AG09309 (cell line): ENCODE measurements around the gene LTK.

Experiments
- DNase-seq: peaks from one replicate; pipeline ENCODE4 v3.0.0-alpha.2; 2010; ENCODE audit warnings: low read depth
- H3K4me3 ChIP-seq: 2 replicates; pipeline ENCODE4 v1.5.1; 2011; ENCODE audit warnings: mild to moderate bottlenecking, low read depth, low read length, moderate library complexity; ENCODE audit not compliant: control insufficient read depth
- CTCF ChIP-seq: IDR thresholded peaks from 2 replicates; pipeline ENCODE4 v1.5.1; 2011; ENCODE audit warnings: mild to moderate bottlenecking, low read depth, low read length, inconsistent platforms; ENCODE audit not compliant: insufficient read depth, control insufficient read depth; ENCODE audit errors: missing control alignments

LTK gene

GRCh38 chr15:41513506-41514227, at the start of gene LTK:
TSS of gene LTK (minus strand) at chr15:41513827. CDS start at chr15:41513709, 118 bp downstream.
- DNase-seq: no peak
- peak within 1 kb of the TSS; percentile 15 for H3K4me3 ChIP-seq
- TF ChIP-seq CTCF: no peak

GRCh38 chr15:41562784-41563198, 49.2 kb upstream of the LTK start:
- DNase-seq: no peak
- no peak overlapping the region for H3K4me3 ChIP-seq
- no peak for TF ChIP-seq CTCF

- H3K4me3 ChIP-seq: no peak overlapping the region
- DNase-seq: no peak
- no peak for TF ChIP-seq CTCF
Observed at GRCh38 chr15:41562244-41562643, 48.6 kb upstream of the LTK start.

- H3K4me3 ChIP-seq: no peak overlapping the region
- no peak for TF ChIP-seq CTCF
- no peak for DNase-seq
Observed at GRCh38 chr15:41561777-41562145, 48.1 kb upstream of the LTK start.

- no peak for DNase-seq
- H3K4me3 ChIP-seq: no peak overlapping the region
- TF ChIP-seq CTCF: no peak
Observed at GRCh38 chr15:41561104-41561776, 47.6 kb upstream of the LTK start.

- no peak for DNase-seq
- no peak overlapping the region for H3K4me3 ChIP-seq
- TF ChIP-seq CTCF: no peak
Observed at GRCh38 chr15:41560572-41560874, 46.9 kb upstream of the LTK start.

- TF ChIP-seq CTCF: no peak
- no peak for DNase-seq
- peak overlapping the region; percentile 72 for H3K4me3 ChIP-seq
Observed at GRCh38 chr15:41559239-41559782, 45.7 kb upstream of the LTK start.
